ENCODE data around the gene MPPE1.

MPPE1 gene

DNA sequence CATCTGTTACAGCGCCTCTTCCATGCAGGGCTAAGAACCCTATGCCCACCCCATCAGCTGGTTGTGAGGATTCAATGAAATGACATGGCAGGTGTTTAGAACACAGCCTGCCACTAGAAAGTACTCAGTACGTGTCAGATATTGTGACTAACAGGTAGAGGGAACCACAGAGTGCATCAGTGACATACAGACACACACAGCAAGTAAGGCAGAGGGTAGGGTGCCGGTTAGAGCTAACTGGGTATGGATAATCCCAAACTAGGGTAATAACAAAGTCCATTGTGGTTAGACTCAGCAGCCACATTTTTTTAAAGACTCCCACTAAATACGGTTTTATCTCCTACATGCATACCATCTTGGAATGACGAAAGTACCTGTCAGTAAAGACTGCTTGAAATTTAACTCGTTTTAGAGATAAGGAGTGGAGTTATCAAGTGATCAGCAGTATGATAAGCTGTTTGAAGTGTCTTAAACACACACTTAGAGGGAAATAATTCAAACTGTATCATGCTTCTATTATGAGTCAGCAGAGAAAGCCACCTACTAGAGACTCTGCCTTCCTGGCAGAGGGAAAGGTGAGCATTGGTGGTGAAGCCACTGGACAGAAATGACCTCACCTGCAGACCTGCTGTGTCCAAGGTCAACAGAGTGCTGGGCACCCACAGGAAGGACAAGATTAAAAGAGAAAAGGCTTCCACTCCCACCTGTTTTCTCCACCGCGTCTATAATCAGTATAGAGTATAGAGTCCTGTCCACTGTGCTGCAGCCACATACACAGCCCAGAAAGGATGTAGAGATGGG lies 20.6 kb downstream of the MPPE1 start:
- no peak for DNase-seq (ENCODE audit: low spot score)
- H3K4me3 ChIP-seq: no peak overlapping the region
- no peak overlapping the region for H3K27ac ChIP-seq
- TF ChIP-seq, protein P1, sequence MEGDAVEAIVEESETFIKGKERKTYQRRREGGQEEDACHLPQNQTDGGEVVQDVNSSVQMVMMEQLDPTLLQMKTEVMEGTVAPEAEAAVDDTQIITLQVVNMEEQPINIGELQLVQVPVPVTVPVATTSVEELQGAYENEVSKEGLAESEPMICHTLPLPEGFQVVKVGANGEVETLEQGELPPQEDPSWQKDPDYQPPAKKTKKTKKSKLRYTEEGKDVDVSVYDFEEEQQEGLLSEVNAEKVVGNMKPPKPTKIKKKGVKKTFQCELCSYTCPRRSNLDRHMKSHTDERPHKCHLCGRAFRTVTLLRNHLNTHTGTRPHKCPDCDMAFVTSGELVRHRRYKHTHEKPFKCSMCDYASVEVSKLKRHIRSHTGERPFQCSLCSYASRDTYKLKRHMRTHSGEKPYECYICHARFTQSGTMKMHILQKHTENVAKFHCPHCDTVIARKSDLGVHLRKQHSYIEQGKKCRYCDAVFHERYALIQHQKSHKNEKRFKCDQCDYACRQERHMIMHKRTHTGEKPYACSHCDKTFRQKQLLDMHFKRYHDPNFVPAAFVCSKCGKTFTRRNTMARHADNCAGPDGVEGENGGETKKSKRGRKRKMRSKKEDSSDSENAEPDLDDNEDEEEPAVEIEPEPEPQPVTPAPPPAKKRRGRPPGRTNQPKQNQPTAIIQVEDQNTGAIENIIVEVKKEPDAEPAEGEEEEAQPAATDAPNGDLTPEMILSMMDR (IDR thresholded peaks at IDR 0.05): no peak

DNA sequence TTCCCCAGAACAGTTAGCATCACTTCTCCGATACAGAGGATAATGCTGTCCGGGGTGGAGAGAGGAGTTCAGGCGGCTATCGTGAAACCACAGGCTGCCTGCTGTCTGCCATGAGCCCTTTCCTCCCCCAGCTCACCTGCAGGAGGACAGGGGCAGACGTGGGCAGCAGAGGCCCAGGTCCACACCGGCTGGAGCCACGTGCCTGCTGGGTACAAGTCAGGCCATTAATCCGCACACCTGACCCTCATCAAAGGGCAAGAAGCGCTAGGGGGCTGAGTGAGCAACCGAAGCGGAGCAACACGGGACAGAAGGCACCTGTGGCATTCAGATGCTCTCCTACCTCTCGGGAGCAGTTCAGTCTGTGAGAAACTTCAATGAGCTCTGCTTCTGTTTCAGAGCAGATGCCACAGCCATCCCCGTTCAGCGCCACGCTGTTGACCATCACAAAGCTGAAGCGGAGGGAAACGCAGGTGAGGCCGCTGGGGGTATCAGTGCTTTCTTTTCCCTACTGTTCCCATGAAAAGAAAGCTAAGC lies 21.5 kb downstream of the MPPE1 start:
- TF ChIP-seq, protein P1 (IDR thresholded peaks at IDR 0.05): no peak

DNA sequence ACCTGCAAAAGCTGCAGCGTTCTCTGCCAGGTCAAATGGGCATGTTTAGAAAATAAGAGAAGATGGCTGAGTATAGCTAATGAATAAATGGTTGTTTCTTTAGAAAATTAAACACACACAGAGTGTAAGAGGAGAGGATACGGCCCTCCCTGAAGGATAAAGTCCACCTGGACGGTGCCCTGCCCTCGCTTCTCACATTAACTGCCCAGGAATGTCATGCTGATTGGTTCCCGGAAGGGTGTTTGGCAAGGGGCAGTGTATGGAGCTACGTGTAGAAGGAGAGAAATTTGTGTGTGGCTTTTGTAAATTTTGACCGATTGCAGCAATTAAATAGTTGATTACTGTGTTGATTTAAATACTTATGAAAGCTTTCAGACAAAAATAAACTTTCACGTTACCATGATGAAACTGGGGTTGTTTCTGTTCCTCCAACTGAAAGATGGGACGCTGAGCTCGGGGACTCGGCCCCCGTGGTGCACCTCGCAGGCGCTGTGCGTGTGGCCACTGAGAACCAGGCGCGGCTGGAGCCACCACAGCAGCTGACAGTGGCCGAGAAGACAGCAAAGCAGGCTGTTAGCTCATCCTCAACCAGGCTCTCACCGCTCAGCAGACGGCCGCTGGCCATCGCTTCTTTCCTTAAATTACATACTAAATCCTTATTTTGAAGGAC lies 22.7 kb downstream of the MPPE1 start:
- no peak for DNase-seq (ENCODE audit: low spot score)
- Histone ChIP-seq H3K27ac (no peak overlapping the region), H3K4me3 (no peak overlapping the region)
- TF ChIP-seq, protein P1 (IDR thresholded peaks at IDR 0.05): no peak

More for the DNA sequence above, 21.5 kb downstream of the MPPE1 start:
- DNase-seq (ENCODE audit: low spot score): no peak
- H3K27ac ChIP-seq: no peak overlapping the region
- H3K4me3 ChIP-seq: no peak overlapping the region

DNA sequence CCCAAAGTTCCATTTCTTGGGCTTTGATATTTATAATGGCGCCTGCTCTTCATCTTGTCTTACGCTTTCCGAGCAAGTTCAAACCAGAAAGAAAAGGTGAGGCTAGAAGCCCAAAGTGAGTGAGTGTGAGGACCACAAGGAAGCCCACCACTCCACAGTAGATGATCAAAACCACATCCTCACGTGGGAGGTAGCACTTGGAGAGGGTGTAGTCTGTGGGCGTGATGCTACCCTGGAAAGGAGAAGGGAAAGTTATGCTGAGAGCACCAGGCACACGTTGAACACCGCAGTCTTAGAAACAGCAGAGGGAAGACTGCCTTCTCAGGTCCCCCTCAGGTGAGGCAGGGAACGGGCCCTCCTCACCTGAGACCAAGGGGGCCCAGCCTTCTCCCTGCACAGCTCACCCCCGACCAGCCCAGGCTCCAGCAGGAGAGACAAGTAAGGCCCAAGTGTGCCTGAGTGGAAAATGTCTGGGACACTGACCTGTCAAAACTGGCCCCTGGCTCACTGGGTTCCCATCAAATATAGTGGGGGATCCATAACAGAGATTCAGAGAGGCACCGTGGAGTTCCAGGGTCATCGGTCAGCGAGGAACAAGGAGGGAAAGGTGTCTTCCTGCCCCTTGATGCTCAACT lies 23.6 kb downstream of the MPPE1 start:
- Histone ChIP-seq H3K27ac (no peak overlapping the region), H3K4me3 (no peak overlapping the region)
- TF ChIP-seq, protein P1 (IDR thresholded peaks at IDR 0.05): no peak
- DNase-seq (ENCODE audit: low spot score): no peak

DNA sequence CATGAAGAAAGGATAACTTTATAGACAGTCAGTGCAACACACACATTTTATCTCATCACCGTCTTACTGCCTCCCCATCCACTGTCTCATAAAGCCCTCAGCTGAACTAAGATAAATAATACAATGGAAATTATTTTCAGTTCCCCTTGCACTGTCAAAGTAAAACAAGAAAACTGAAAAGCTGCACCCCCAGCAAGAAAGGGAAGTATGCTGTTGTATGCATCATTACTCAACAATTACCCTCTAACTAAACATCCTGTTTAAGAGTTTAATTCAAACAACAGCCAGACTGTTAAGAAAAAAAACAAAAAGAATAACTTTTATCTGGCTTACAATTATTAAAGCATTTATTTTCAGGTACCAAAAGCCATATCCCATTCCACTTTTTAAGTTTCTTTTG lies 25.0 kb downstream of the MPPE1 start:
- no peak for DNase-seq (ENCODE audit: low spot score)
- TF ChIP-seq, protein P1 (IDR thresholded peaks at IDR 0.05): no peak
- H3K4me3 ChIP-seq: no peak overlapping the region
- no peak overlapping the region for H3K27ac ChIP-seq

DNA sequence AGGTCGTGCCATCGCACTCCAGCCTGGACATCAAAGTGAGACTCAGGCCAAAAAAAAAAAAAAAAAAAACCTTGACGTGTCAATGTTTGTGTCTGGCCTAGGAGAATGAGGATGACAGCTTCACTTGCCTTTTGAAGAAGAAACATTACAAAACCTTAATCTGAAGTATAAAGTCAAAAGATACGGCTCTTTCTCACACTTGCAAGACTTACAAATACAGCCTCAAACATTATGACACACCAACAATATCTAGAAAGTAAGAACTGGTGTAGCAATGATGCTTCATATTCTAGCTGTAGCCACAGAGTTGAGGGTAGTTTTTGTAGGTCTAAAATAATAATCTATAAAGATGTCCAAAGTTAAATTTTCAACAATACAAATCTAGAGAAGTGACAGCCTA lies 25.5 kb downstream of the MPPE1 start:
- no peak overlapping the region for H3K4me3 ChIP-seq
- TF ChIP-seq, protein P1 (IDR thresholded peaks at IDR 0.05): no peak
- no peak overlapping the region for H3K27ac ChIP-seq
- DNase-seq (ENCODE audit: low spot score): no peak

All from coronary artery (tissue), 2 donors.